Adrenal gland (tissue), 12 donors: ENCODE results near the gene UFD1. TPM values are rescaled to one million over a fixed set of nuclear protein-coding genes. Genes with fewer than 3 reads are reported as not detected.
A peak's percentile ranks its signal among the peaks of the same experiment; 100 is the strongest.

ENCODE experiments used
- DNase-seq, 7 donors: peaks; one replicate each; pipeline ENCODE4 v3.0.0-alpha.2; 2019 to 2020
- H3K27ac ChIP-seq, 5 donors: fragments of 200-600 bp; sonication (generic) in 4 of 5; 1 replicate in 3 of 5; 2 replicates in 2 of 5; pipeline versions ENCODE4 v1.5.1 to v1.8.0; 2016 to 2020; ENCODE audit warnings: mild to moderate bottlenecking in 1 of 5
- H3K27me3 ChIP-seq: fragments of 200-600 bp; 2 replicates; pipeline ENCODE4 v1.8.0; 2021
- H3K36me3 ChIP-seq, 2 donors: fragments of 200-600 bp; replicated peaks in 1 of 2; 1 replicate in 1 of 2; 2 replicates in 1 of 2; pipeline versions ENCODE4 v1.5.1 to v1.8.0; 2018 to 2022
- H3K4me1 ChIP-seq, 2 donors: fragments of 200-600 bp; replicated peaks in 1 of 2; 1 replicate in 1 of 2; 2 replicates in 1 of 2; pipeline versions ENCODE4 v1.5.1 to v1.8.0; 2018 to 2021
- H3K4me3 ChIP-seq, 4 donors: fragments of 200-600 bp; sonication (generic) in 3 of 4; one replicate each; pipeline ENCODE4 v1.5.1; 2016 to 2018
- H3K9me3 ChIP-seq, 3 donors: fragments of 200-600 bp; sonication (generic) in 1 of 3; replicated peaks in 1 of 3; 1 replicate in 2 of 3; 2 replicates in 1 of 3; pipeline versions ENCODE4 v1.5.1 to v1.8.0; 2016 to 2021
- POLR2A ChIP-seq, 2 donors: fragments of 450-650 bp; IDR thresholded peaks; one replicate each; pipeline ENCODE4 v1.6.1; 2017; ENCODE audit warnings: antibody characterized with exemption in 2 of 2, mild to moderate bottlenecking in 2 of 2, moderate library complexity in 1 of 2
- WGBS, 4 donors: extraction: QIAGEN DNeasy Blood & Tissue Kit in 2 of 4; methylation state at CpG; one replicate each; pipeline versions ENCODE4 v1.1.5 to v1.1.7; 2013 to 2017; 5-methylcytosine and 5-hydroxymethylcytosine counted together
- intact Hi-C, 2 donors: fragments of 100-400 bp; cut with DNase I; formaldehyde crosslinking; loops; one replicate each; pipeline versions ENCODE4 v1.14.1 to v1.15.0; 2022 to 2023
- polyA plus RNA-seq, 3 donors: library from polyadenylated mRNA; stranded (reverse); fragments of 200-250 nt in 2 of 3; fragments of 350-450 nt in 1 of 3; fragmentation: Illumina TruSeq in 1 of 3; extraction: RNeasy Lipid Tissue Mini Kit (QIAGEN cat#74804) in 1 of 3; gene quantifications; one replicate each; pipeline ENCODE4 v1.2.3, GENCODE V29; 2013 to 2014
- total RNA-seq, 9 donors: library from RNA; depleted of rRNA in 4 of 9; stranded (reverse); fragments of >200 nt in 4 of 9; fragments of 120-200 nt in 1 of 9; fragmentation: NEBNext Ultra II Directional in 1 of 9; extraction: Animal tissue kit (Norgen Biotek cat#: 25700) in 1 of 9; gene quantifications; one replicate each; pipeline versions ENCODE4 v1.1.0 to v1.2.4, GENCODE V29; 2013 to 2023
- TF ChIP-seq, protein P1 (sequence below), 6 experiments: fragments of 450-650 bp in 4 of 6; fragments of 200-600 bp in 2 of 6; sonication (generic) in 1 of 6; IDR thresholded peaks; 1 replicate in 5 of 6; 2 replicates in 1 of 6; pipeline versions ENCODE4 v1.5.1 to v1.8.0; 2016 to 2021; ENCODE audit warnings: antibody characterized with exemption in 6 of 6, mild to moderate bottlenecking in 2 of 6, moderate library complexity in 1 of 6
- donor health status: healthy with polysubstance abuse.
- donor health status: Bipolar disorder and iron deficiency.
- donor health status: DM: yes; HTN: yes; CAD: no.
- donor health status: DM: no; HTN: no; CAD: no.
- donor health status: DM: no; HTN: no; CAD: no.
- donor health status: DM: yes; HTN: yes; CAD: no.

The UFD1 gene
- total and polyA plus RNA-seq, 12 donors, result 20.1 to 128 (median 45.6) TPM

DNA sequence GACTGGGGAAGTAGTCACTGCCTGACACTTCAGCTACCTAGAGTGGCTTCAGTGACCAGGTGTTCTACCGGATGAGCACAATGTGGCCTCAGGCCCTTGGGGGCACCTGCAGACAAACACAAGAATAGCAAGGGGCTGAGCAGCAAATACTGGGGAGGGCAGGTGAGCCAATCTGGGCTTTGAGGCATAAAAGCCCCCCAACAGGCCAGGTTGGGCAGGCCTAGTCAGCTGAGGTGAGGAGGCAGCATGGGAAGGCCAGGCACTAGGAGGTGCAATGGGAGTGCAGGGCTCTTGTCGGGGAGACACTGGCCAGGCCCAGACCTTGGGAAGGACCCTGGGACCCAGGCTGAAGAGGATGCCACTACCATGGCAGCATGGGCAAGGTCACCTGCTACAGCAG, 9.0 kb downstream of the UFD1 start:
- Histone ChIP-seq H3K4me1 (no peaks in the 10 kb centered on the region), H3K9me3 (no peaks in the 10 kb centered on the region), H3K4me3 (no peak overlapping the region), H3K27me3 (no peaks in the 10 kb centered on the region), H3K27ac (no peak overlapping the region), H3K36me3 (peaks cover 0 to 96% of the 10 kb centered on the region in 2 donors)
- 80 to 86% (median 83%) methylated on average over 2 of the region's 2 CpGs for WGBS, 4 donors
- intact Hi-C loops, result loop anchor here in 1 of 2 donors (10.0 kb wide), 1 partner anchor 175 kb away; the partner anchor contains the start of gene CLTCL1
- TF ChIP-seq, protein P1, sequence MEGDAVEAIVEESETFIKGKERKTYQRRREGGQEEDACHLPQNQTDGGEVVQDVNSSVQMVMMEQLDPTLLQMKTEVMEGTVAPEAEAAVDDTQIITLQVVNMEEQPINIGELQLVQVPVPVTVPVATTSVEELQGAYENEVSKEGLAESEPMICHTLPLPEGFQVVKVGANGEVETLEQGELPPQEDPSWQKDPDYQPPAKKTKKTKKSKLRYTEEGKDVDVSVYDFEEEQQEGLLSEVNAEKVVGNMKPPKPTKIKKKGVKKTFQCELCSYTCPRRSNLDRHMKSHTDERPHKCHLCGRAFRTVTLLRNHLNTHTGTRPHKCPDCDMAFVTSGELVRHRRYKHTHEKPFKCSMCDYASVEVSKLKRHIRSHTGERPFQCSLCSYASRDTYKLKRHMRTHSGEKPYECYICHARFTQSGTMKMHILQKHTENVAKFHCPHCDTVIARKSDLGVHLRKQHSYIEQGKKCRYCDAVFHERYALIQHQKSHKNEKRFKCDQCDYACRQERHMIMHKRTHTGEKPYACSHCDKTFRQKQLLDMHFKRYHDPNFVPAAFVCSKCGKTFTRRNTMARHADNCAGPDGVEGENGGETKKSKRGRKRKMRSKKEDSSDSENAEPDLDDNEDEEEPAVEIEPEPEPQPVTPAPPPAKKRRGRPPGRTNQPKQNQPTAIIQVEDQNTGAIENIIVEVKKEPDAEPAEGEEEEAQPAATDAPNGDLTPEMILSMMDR (IDR thresholded peaks at IDR 0.05), result no peak
- no peak for TF ChIP-seq POLR2A (IDR thresholded peaks at IDR 0.05)
- peak in 1 of 7 donors; percentile 39 for DNase-seq

DNA sequence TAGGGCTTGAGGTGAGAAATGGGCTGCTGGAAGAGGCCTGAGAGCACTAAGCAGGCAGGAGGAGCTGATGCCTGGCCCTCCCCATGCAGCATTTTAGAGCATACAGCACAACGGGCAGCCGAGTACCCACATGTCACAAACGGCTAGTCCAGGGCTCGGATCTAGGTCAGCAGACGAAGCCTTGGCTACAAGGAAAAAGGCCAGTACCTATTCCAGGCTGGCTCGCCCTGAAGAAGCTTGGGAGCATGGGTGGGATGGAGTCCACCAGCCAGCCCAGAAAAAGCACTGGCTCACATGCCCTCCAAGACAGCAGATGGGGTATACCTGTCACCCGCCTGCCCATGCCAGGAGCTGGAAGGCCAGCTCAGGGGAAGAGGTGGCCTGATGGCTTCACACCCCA, 9.6 kb downstream of the UFD1 start:
- Histone ChIP-seq H3K27me3 (no peaks in the 10 kb centered on the region), H3K27ac (no peak overlapping the region), H3K36me3 (peaks cover 0 to 96% of the 10 kb centered on the region in 2 donors), H3K4me3 (no peak overlapping the region), H3K4me1 (no peaks in the 10 kb centered on the region), H3K9me3 (no peaks in the 10 kb centered on the region)
- TF ChIP-seq POLR2A (IDR thresholded peaks at IDR 0.05), result no peak
- TF ChIP-seq, protein P1 (IDR thresholded peaks at IDR 0.05), result no peak
- intact Hi-C loops, result no loop called here
- DNase-seq, result no peak
- WGBS, 4 donors, result 89 to 100% (median 92%) methylated on average over 1 to 7 of the region's 7 CpGs

DNA sequence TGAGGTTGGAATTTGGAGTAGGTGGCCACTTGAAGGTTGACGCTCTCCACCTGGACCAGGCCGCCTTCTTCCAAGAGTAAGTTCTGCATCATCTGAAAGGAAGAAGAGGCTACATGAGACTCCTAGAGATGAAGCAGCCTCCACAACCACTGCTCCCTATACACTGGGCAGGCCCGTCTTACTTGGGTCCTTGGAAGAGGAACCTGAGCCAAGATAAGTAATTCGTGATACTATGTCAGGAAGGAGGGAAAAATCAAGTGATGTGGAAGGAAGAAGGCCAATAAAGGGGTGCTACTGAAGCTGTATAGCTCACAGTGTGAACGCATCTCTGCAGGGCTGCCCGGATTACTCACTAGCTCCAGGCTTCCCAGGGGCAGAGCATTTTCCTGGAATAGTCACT, 11.1 kb downstream of the UFD1 start:
- TF ChIP-seq, protein P1 (IDR thresholded peaks at IDR 0.05), result no peak
- TF ChIP-seq POLR2A (IDR thresholded peaks at IDR 0.05), result no peak
- peak in 1 of 7 donors; percentile 43 for DNase-seq
- Histone ChIP-seq H3K36me3 (peaks cover 0 to 99% of the 10 kb centered on the region in 2 donors), H3K27ac (no peak overlapping the region), H3K9me3 (no peaks in the 10 kb centered on the region), H3K4me3 (no peak overlapping the region), H3K27me3 (no peaks in the 10 kb centered on the region), H3K4me1 (no peaks in the 10 kb centered on the region)
- intact Hi-C loops, result no loop called here
- WGBS, 4 donors, result 92 to 98% (median 94%) methylated on average over 4 to 6 of the region's 6 CpGs

DNA sequence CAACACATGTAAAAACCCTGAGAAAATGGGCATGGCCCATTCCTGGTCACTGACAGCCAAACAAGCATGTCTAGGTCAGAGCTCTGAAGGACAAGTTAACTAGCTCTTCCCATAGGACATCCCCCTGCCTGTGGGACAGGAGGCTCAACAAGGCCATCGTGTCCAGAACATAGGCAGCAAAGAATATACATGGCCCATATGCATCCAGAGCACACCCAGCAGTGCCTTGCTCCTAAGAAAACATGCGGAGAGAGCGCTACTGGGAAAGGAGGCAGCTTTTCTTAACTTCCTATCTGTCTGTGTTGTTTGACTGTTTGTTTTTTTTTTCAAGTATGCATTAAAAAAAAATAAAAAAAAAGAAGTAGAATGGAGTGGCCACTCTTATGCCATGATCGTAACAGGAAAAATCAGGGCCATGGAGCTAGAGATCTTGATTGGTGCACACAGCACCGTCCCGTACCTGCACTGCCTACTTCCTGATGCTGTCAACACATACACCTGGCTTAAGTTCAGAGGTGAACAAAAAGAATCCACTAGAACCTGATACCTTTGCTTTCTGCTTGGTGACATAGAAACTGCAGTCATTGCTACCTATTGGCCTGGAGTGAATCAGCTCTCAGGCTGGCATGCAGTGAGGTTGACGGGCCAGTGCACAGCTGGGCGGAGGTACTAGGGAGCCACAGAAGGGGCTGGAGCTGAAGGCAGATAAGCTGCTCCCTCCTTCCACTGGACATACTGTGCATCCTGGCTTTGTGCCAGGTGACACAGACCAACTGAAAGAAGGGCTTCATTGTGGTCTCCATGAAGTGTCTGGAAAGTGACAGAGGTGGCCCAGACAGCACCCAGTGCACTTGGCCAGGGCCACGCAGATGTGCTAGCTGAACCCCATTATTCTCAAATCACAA, 11.9 kb downstream of the UFD1 start:
- H3K36me3 ChIP-seq, result peaks cover 0 to 98% of the 10 kb centered on the region in 2 donors
- intact Hi-C loops, result no loop called here

More for the DNA sequence above, 11.9 kb downstream of the UFD1 start:
- TF ChIP-seq, protein P1 (IDR thresholded peaks at IDR 0.05), result no peak
- no peak for TF ChIP-seq POLR2A (IDR thresholded peaks at IDR 0.05)
- Histone ChIP-seq H3K27me3 (no peaks in the 10 kb centered on the region), H3K4me3 (no peak overlapping the region), H3K4me1 (no peaks in the 10 kb centered on the region), H3K9me3 (no peaks in the 10 kb centered on the region), H3K27ac (no peak overlapping the region)
- 91 to 96% (median 94%) methylated on average over 9 of the region's 9 CpGs for WGBS, 4 donors
- peak in 1 of 7 donors; percentile 42 for DNase-seq
